Liver (tissue), 9 donors: ENCODE results near the gene SERPINB7. TPM values are rescaled to one million over a fixed set of nuclear protein-coding genes. Genes with fewer than 3 reads are reported as not detected.

Source experiments
- DNase-seq: peaks from one replicate; pipeline ENCODE4 v3.0.0-alpha.2; 2017; ENCODE audit warnings: low spot score
- H3K27ac ChIP-seq, 2 donors: one replicate each; pipeline ENCODE4 v1.7.0; 2013; ENCODE audit warnings: inconsistent platforms in 2 of 2, low read length in 2 of 2, control low read depth in 1 of 2, low read depth in 1 of 2, mild to moderate bottlenecking in 1 of 2
- H3K27me3 ChIP-seq, 4 donors: one replicate each; pipeline versions ENCODE4 v1.6.1 to v1.7.0; 2013; ENCODE audit warnings: low read length in 3 of 4, inconsistent platforms in 1 of 4, mild to moderate bottlenecking in 1 of 4, moderate library complexity in 1 of 4; ENCODE audit not compliant: control insufficient read depth in 4 of 4, insufficient read depth in 4 of 4
- H3K36me3 ChIP-seq, 4 donors: one replicate each; pipeline versions ENCODE4 v1.6.1 to v1.7.0; 2013; ENCODE audit warnings: low read length in 3 of 4, mild to moderate bottlenecking in 3 of 4, low read depth in 1 of 4, moderate library complexity in 1 of 4; ENCODE audit not compliant: control insufficient read depth in 4 of 4, insufficient read depth in 3 of 4
- H3K4me1 ChIP-seq, 4 donors: one replicate each; pipeline versions ENCODE4 v1.6.1 to v1.7.0; 2013; ENCODE audit warnings: low read length in 3 of 4, mild to moderate bottlenecking in 3 of 4, moderate library complexity in 1 of 4; ENCODE audit not compliant: control insufficient read depth in 4 of 4, insufficient read depth in 4 of 4
- H3K4me3 ChIP-seq, 3 donors: one replicate each; pipeline versions ENCODE4 v1.6.1 to v1.7.0; 2013; ENCODE audit warnings: low read length in 3 of 3, control low read depth in 1 of 3, low read depth in 1 of 3, mild to moderate bottlenecking in 1 of 3
- H3K9ac ChIP-seq, 2 donors: one replicate each; pipeline ENCODE4 v1.7.0; 2013; ENCODE audit warnings: low read length in 2 of 2, mild to moderate bottlenecking in 2 of 2, moderate library complexity in 2 of 2, control low read depth in 1 of 2, low read depth in 1 of 2
- H3K9me3 ChIP-seq, 4 donors: one replicate each; pipeline versions ENCODE4 v1.6.1 to v1.7.0; 2013; ENCODE audit warnings: low read length in 3 of 4; ENCODE audit not compliant: control insufficient read depth in 4 of 4
- CTCF ChIP-seq: fragments of 150-350 bp; IDR thresholded peaks from 2 replicates; pipeline ENCODE4 v1.5.1; 2017; ENCODE audit warnings: improper control_type of control experiment, low read depth, low read length; ENCODE audit not compliant: missing input control
- EGR1 ChIP-seq, 2 donors: IDR thresholded peaks; 2 replicates each; pipeline ENCODE4 v1.6.1; 2016 to 2018; ENCODE audit warnings: antibody characterized with exemption in 2 of 2, low read depth in 2 of 2
- FOXA2 ChIP-seq: IDR thresholded peaks from 2 replicates; pipeline ENCODE4 v1.6.1; 2016; ENCODE audit warnings: antibody characterized with exemption
- GABPA ChIP-seq, 2 donors: IDR thresholded peaks in 1 of 2; conservative IDR thresholded peaks in 1 of 2; 2 replicates each; pipeline ENCODE4 v1.6.1; 2016; ENCODE audit warnings: antibody characterized with exemption in 2 of 2, mild to moderate bottlenecking in 1 of 2, moderate library complexity in 1 of 2
- HNF4G ChIP-seq: IDR thresholded peaks from 2 replicates; pipeline ENCODE4 v1.6.1; 2016; ENCODE audit warnings: antibody characterized with exemption
- JUND ChIP-seq, 2 donors: IDR thresholded peaks; 2 replicates each; pipeline ENCODE4 v1.6.1; 2016; ENCODE audit warnings: antibody characterized with exemption in 2 of 2
- MAX ChIP-seq: IDR thresholded peaks from 2 replicates; pipeline ENCODE4 v1.6.1; 2016; ENCODE audit warnings: antibody characterized with exemption
- NR2F2 ChIP-seq: IDR thresholded peaks from 2 replicates; pipeline ENCODE4 v1.6.1; 2016; ENCODE audit warnings: antibody characterized with exemption
- RAD21 ChIP-seq, 2 donors: IDR thresholded peaks; 2 replicates each; pipeline ENCODE4 v1.6.1; 2016; ENCODE audit warnings: antibody characterized with exemption in 2 of 2, mild to moderate bottlenecking in 2 of 2
- RXRA ChIP-seq, 2 donors: IDR thresholded peaks; 2 replicates each; pipeline ENCODE4 v1.6.1; 2017 to 2018; ENCODE audit warnings: antibody characterized with exemption in 2 of 2, mild to moderate bottlenecking in 1 of 2
- TAF1 ChIP-seq: conservative IDR thresholded peaks from 2 replicates; pipeline ENCODE4 v1.6.1; 2016; ENCODE audit warnings: antibody characterized with exemption, mild to moderate bottlenecking
- ZBTB33 ChIP-seq: IDR thresholded peaks from 2 replicates; pipeline ENCODE4 v1.6.1; 2016; ENCODE audit warnings: antibody characterized with exemption
- WGBS: extraction: QIAGEN DNeasy Blood & Tissue Kit; methylation state at CpG from one replicate; pipeline ENCODE4 v1.1.7; 2013; 5-methylcytosine and 5-hydroxymethylcytosine counted together
- polyA plus RNA-seq, 2 donors: library from polyadenylated mRNA; stranded (reverse) in 1 of 2; unstranded in 1 of 2; fragments of 200-250 nt in 1 of 2; fragments of >200 nt in 1 of 2; fragmentation: Nextera tagmentation in 1 of 2; extraction: Ambion mirVana in 1 of 2; gene quantifications; one replicate each; pipeline versions ENCODE4 v1.2.1 to v1.2.3, GENCODE V29; 2013 to 2015
- total RNA-seq, 2 donors: library from RNA; depleted of rRNA; stranded (reverse); fragments of >200 nt; gene quantifications; one replicate each; pipeline ENCODE4 v1.2.3, GENCODE V29; 2014
- donor health status: healthy.
- donor health status: healthy.
- donor health status: healthy.
- donor health status: healthy.
- donor health status: healthy.

The SERPINB7 gene
- total and polyA plus RNA-seq, 4 donors = not detected

- no peaks in the 10 kb centered on the region for H3K36me3 ChIP-seq
- no peak overlapping the region for H3K9ac ChIP-seq
- WGBS = 11% methylated on average over 3 of the region's 3 CpGs
- H3K4me1 ChIP-seq = no peaks in the 10 kb centered on the region
- no peak for DNase-seq
- H3K27me3 ChIP-seq = peaks cover 0 to 2% (median 0%) of the 10 kb centered on the region in 4 donors
- TF ChIP-seq FOXA2 (no peak), MAX (no peak), ZBTB33 (no peak), RAD21 (IDR thresholded peaks at IDR 0.05) (peak; percentile 72 to 74), CTCF (peak; percentile 33)
- no peaks in the 10 kb centered on the region for H3K9me3 ChIP-seq
- H3K27ac ChIP-seq = no peak overlapping the region
- no peak overlapping the region for H3K4me3 ChIP-seq
These were observed 69.0 kb downstream of the SERPINB7 start for GRCh38 chr18:63844254-63844653.

DNA sequence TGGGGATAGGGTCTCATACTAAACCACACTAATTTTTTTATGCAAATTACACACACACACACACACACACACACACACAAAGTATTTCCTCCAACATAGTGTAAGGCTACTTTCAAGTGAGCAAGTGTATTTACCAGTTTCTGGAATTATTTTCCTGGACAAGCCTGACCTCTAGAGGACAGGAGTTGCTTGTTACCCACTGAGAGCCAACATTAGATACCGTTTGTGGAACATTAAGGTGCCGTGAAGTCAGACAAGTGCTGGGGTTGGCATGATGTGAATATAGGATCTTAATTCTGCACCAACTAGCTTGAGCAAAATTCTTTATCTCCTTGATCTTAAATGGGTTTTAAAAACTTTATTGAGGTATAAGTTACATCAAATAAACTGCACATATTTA is 72.9 kb downstream of the SERPINB7 start:
- no peak for DNase-seq
- no peak overlapping the region for H3K4me3 ChIP-seq

DNA sequence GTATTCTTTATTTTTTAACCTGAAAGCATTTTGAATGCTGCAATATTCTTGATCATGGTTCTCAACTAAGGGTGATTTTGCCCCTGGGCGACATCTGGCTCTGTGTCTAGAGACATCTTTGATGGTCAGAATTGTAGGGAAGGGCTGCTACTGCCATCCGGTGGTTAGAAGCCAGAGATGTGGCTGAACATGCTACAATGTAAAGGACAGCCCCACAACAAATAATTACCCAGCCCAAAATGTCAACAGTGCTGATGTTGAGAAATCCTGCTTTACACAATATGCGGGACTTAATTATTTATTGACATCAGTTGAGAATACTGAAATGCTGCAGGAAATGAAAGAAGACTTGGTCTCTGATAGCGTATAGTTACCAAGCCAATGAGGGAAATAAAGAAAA is 74.8 kb downstream of the SERPINB7 start:
- no peak for DNase-seq
- WGBS = 20% methylated on average over 4 of the region's 4 CpGs
- no peaks in the 10 kb centered on the region for H3K9me3 ChIP-seq
- no peak for TF ChIP-seq TAF1
- TF ChIP-seq RAD21 (IDR thresholded peaks at IDR 0.05) = peak; percentile 66 to 76
- no peak for TF ChIP-seq GABPA (IDR thresholded peaks at IDR 0.05 in 1 of 2, conservative IDR thresholded peaks at IDR 0.05 in 1 of 2)
- no peak for TF ChIP-seq NR2F2
- peak; percentile 92 for TF ChIP-seq FOXA2
- TF ChIP-seq ZBTB33 = no peak
- no peak for TF ChIP-seq MAX
- TF ChIP-seq JUND (IDR thresholded peaks at IDR 0.05) = no peak
- no peak for TF ChIP-seq HNF4G
- no peak for TF ChIP-seq EGR1 (IDR thresholded peaks at IDR 0.05; ENCODE audit: low read depth in 2 of 2)
- TF ChIP-seq RXRA (IDR thresholded peaks at IDR 0.05) = peak; percentile 25 to 36

More for the DNA sequence above, 72.9 kb downstream of the SERPINB7 start:
- H3K27me3 ChIP-seq = no peaks in the 10 kb centered on the region
- no peaks in the 10 kb centered on the region for H3K9me3 ChIP-seq
- H3K36me3 ChIP-seq = no peaks in the 10 kb centered on the region
- H3K4me1 ChIP-seq = no peaks in the 10 kb centered on the region
- no peak for TF ChIP-seq TAF1
- TF ChIP-seq CTCF = peak; percentile 63
- peak; percentile 81 to 85 for TF ChIP-seq RAD21 (IDR thresholded peaks at IDR 0.05)
- H3K27ac ChIP-seq = no peak overlapping the region
- 2% methylated on average over 2 of the region's 2 CpGs for WGBS
- H3K9ac ChIP-seq = no peak overlapping the region

More for the DNA sequence above, 74.8 kb downstream of the SERPINB7 start:
- no peaks in the 10 kb centered on the region for H3K27me3 ChIP-seq
- H3K27ac ChIP-seq = no peak overlapping the region
- H3K36me3 ChIP-seq = no peaks in the 10 kb centered on the region
- no peak overlapping the region for H3K9ac ChIP-seq
- H3K4me1 ChIP-seq = no peaks in the 10 kb centered on the region
- H3K4me3 ChIP-seq = no peak overlapping the region
